Gastrocnemius medialis (tissue), 4 donors: ENCODE results near the gene ARHGAP24.

Source experiments
- POLR2A ChIP-seq, 2 donors: fragments of 450-650 bp; IDR thresholded peaks; one replicate each; pipeline ENCODE4 v1.6.1; 2017; ENCODE audit warnings: antibody characterized with exemption in 2 of 2, mild to moderate bottlenecking in 2 of 2, moderate library complexity in 2 of 2
- TF ChIP-seq, protein P1 (sequence below), 5 experiments: fragments of 450-650 bp in 3 of 5; fragments of 200-600 bp in 2 of 5; sonication (generic) in 2 of 5; IDR thresholded peaks in 4 of 5; conservative IDR thresholded peaks in 1 of 5; 1 replicate in 4 of 5; 2 replicates in 1 of 5; pipeline ENCODE4 v1.5.1; 2016 to 2019; ENCODE audit warnings: antibody characterized with exemption in 5 of 5, mild to moderate bottlenecking in 3 of 5, moderate library complexity in 3 of 5

DNA sequence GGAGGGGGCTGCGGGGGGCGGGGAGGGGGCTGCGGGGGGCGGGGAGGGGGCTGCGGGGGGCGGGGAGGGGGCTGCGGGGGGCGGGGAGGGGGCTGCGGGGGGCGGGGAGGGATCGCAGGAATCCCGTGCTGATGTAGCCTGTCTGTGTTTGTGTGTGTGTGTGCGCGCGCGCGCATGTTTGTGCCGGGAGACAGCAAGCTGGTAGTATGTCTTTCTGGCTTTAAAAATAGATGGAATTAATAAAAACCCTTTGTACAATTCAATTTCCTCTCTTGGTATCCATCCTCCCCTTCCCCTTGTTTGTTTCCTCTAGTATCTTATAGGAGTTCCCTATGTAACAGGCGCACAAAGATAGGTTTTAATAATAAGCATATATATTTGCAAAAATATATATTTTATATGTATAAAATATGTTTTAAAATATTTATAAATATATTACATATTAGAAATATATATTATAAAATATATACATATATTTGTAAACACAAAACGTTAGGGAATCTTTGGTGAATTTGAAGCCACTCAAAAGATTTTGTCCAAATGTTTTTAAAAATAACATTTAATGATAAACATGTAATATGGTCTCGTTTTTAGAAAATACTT lies 782 bp downstream of the ARHGAP24 start:
- no peak for TF ChIP-seq POLR2A (IDR thresholded peaks at IDR 0.05)
- TF ChIP-seq, protein P1, sequence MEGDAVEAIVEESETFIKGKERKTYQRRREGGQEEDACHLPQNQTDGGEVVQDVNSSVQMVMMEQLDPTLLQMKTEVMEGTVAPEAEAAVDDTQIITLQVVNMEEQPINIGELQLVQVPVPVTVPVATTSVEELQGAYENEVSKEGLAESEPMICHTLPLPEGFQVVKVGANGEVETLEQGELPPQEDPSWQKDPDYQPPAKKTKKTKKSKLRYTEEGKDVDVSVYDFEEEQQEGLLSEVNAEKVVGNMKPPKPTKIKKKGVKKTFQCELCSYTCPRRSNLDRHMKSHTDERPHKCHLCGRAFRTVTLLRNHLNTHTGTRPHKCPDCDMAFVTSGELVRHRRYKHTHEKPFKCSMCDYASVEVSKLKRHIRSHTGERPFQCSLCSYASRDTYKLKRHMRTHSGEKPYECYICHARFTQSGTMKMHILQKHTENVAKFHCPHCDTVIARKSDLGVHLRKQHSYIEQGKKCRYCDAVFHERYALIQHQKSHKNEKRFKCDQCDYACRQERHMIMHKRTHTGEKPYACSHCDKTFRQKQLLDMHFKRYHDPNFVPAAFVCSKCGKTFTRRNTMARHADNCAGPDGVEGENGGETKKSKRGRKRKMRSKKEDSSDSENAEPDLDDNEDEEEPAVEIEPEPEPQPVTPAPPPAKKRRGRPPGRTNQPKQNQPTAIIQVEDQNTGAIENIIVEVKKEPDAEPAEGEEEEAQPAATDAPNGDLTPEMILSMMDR (IDR thresholded peaks at IDR 0.05 in 4 of 5, conservative IDR thresholded peaks at IDR 0.05 in 1 of 5), result no peak
